ENCODE results near the gene ZDHHC5. TPM values are rescaled to one million over a fixed set of nuclear protein-coding genes. Genes with fewer than 3 reads are reported as not detected.

ZDHHC5 gene
- total and polyA plus RNA-seq, 2 of the 4 experiments (the other 2 are of a cell fraction), result 19.4 to 45.7 TPM

GRCh38 chr11:57634311-57634710, 33.6 kb upstream of the ZDHHC5 start:
- CTCF ChIA-PET, result interaction anchor here (0.9 to 1.1 kb wide), 2 partner anchors 9 to 66 kb away, joined by 3 to 4 read pairs; no protein-coding TSS in a partner anchor
- POLR2A ChIA-PET (ENCODE audit: unreplicated experiment), result no interaction called here

More at GRCh38 chr11:57634311-57634710, 33.6 kb upstream of the ZDHHC5 start:
- no peak for DNase-seq
- Histone ChIP-seq H3K9me1 (ENCODE audit: insufficient read depth, low read length) (peaks cover 6% of the 10 kb centered on the region), H3K9ac (ENCODE audit: low read depth, low read length) (no peak overlapping the region), H3K79me1 (ENCODE audit: low read depth in 1 of 2, low read length in 2 of 2) (peaks cover 3 to 14% of the 10 kb centered on the region in 2 experiments; a peak in 3 of 4 replicates), H4K8ac (ENCODE audit: low read depth in 2 of 2, low read length in 2 of 2) (no peak overlapping the region), H2BK5ac (ENCODE audit: low read depth, low read length, poor library complexity, severe bottlenecking) (no peak overlapping the region), H3K4me2 (ENCODE audit: low read depth, low read length) (no peak overlapping the region), H3K4me1 (ENCODE audit: control insufficient read depth, insufficient read depth, low read length) (peaks cover 3% of the 10 kb centered on the region), H3K9me3 (ENCODE audit: control insufficient read depth, insufficient read depth, low read length) (no peaks in the 10 kb centered on the region), H4K20me1 (ENCODE audit: insufficient read depth, low read length) (0 out of 2 replicates have a peak, but pooled peaks cover 4% of the 10 kb centered on the region), H2BK15ac (ENCODE audit: low read depth, low read length) (no peak overlapping the region), H3K36me3 (ENCODE audit: control insufficient read depth, insufficient read depth, low read length) (no peaks in the 10 kb centered on the region), H3K27ac (ENCODE audit: insufficient read depth, low read length) (no peak overlapping the region), H3K56ac (ENCODE audit: extremely low read depth, insufficient read depth, low read length) (no peak overlapping the region), H2BK20ac (ENCODE audit: low read depth, low read length) (no peak overlapping the region), H3K4me3 (ENCODE audit: insufficient read depth, low read depth, low read length) (no peak overlapping the region), H3K23ac (ENCODE audit: low read depth, low read length) (no peak overlapping the region), H4K91ac (ENCODE audit: insufficient read depth, low read depth, low read length) (no peak overlapping the region), H2AFZ (replicated peaks; ENCODE audit: low read length, poor library complexity) (no peak overlapping the region), H3K14ac (replicated peaks; ENCODE audit: low read depth, low read length) (no peak overlapping the region), H3K27me3 (ENCODE audit: control insufficient read depth, insufficient read depth, low read length) (peaks cover 30% of the 10 kb centered on the region), H3K4ac (ENCODE audit: low read depth, low read length) (no peak overlapping the region), H4K5ac (ENCODE audit: low read depth, low read length) (no peak overlapping the region), H2BK120ac (ENCODE audit: low read depth, low read length) (no peak overlapping the region), H3K18ac (ENCODE audit: low read depth, low read length) (no peak overlapping the region), H2AK9ac (replicated peaks; ENCODE audit: low read depth, low read length, poor library complexity) (no peak overlapping the region), H2AK5ac (ENCODE audit: low read depth, low read length) (no peak overlapping the region)
- no TSS peak for BruUV-seq (replicated peaks)
- dilution Hi-C loops (cut with HindIII; ENCODE audit: low sequenced_read_pairs, unreplicated experiment), result no loop called here
- TF ChIP-seq, protein P1, sequence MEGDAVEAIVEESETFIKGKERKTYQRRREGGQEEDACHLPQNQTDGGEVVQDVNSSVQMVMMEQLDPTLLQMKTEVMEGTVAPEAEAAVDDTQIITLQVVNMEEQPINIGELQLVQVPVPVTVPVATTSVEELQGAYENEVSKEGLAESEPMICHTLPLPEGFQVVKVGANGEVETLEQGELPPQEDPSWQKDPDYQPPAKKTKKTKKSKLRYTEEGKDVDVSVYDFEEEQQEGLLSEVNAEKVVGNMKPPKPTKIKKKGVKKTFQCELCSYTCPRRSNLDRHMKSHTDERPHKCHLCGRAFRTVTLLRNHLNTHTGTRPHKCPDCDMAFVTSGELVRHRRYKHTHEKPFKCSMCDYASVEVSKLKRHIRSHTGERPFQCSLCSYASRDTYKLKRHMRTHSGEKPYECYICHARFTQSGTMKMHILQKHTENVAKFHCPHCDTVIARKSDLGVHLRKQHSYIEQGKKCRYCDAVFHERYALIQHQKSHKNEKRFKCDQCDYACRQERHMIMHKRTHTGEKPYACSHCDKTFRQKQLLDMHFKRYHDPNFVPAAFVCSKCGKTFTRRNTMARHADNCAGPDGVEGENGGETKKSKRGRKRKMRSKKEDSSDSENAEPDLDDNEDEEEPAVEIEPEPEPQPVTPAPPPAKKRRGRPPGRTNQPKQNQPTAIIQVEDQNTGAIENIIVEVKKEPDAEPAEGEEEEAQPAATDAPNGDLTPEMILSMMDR (conservative IDR thresholded peaks at IDR 0.05; ENCODE audit: low read depth, low read length), result no peak
- TF ChIP-seq POLR2A (IDR thresholded peaks at IDR 0.05; ENCODE audit: low read depth, low read length), result no peak
- TF ChIP-seq SMC3 (IDR thresholded peaks at IDR 0.05; ENCODE audit: low read depth, low read length), result no peak
- no peak for TF ChIP-seq RAD21 (IDR thresholded peaks at IDR 0.05; ENCODE audit: low read length)
- no peak for TF ChIP-seq MAZ (IDR thresholded peaks at IDR 0.05; ENCODE audit: borderline replicate concordance, low read depth, low read length)
- ATAC-seq (ENCODE audit: low read depth), result no peak
- in situ Hi-C loops (cut with MboI; ENCODE audit: low sequenced_read_pairs), result no loop called here
- intact Hi-C loops (cut with micrococcal nuclease), result no loop called here
